GM10266 (cell line): ENCODE results near the gene DRG2.

Experiments used
- DNase-seq: peaks from one replicate; pipeline ENCODE4 v3.0.0; 2012; ENCODE audit errors: extremely low spot score
- CTCF ChIP-seq: IDR thresholded peaks from 2 replicates; pipeline ENCODE4 v1.5.1; 2012; ENCODE audit warnings: mild to moderate bottlenecking, low read depth; ENCODE audit not compliant: control insufficient read depth, insufficient read depth; ENCODE audit errors: missing control alignments

Gene DRG2

GRCh38 chr17:18156171-18156975, 68.6 kb downstream of the DRG2 start:
- TF ChIP-seq CTCF = peak; percentile 5
- DNase-seq = no peak

- TF ChIP-seq CTCF = no peak
- DNase-seq = no peak
Observed at GRCh38 chr17:18156976-18157280, 69.2 kb downstream of the DRG2 start.
